NOMO-1 (cell line): ENCODE data around the gene CARD6.
"Not testable (repeated sequence)": the region's sequence is repeated elsewhere in the genome, so short reads cannot be mapped to it uniquely, and the experiment has no call there.

Experiments
- DNase-seq, 2 experiments: peaks; one replicate each; lab custom pipeline; 2025; ENCODE audit not compliant: unreplicated experiment in 2 of 2; lab: John Stamatoyannopoulos, UW

CARD6 gene, protein sequence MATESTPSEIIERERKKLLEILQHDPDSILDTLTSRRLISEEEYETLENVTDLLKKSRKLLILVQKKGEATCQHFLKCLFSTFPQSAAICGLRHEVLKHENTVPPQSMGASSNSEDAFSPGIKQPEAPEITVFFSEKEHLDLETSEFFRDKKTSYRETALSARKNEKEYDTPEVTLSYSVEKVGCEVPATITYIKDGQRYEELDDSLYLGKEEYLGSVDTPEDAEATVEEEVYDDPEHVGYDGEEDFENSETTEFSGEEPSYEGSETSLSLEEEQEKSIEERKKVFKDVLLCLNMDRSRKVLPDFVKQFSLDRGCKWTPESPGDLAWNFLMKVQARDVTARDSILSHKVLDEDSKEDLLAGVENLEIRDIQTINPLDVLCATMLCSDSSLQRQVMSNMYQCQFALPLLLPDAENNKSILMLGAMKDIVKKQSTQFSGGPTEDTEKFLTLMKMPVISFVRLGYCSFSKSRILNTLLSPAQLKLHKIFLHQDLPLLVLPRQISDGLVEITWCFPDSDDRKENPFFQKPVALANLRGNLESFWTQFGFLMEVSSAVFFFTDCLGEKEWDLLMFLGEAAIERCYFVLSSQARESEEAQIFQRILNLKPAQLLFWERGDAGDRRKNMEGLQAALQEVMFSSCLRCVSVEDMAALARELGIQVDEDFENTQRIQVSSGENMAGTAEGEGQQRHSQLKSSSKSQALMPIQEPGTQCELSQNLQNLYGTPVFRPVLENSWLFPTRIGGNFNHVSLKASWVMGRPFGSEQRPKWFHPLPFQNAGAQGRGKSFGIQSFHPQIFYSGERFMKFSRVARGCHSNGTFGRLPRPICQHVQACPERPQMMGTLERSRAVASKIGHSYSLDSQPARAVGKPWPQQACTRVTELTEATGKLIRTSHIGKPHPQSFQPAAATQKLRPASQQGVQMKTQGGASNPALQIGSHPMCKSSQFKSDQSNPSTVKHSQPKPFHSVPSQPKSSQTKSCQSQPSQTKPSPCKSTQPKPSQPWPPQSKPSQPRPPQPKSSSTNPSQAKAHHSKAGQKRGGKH

DNA sequence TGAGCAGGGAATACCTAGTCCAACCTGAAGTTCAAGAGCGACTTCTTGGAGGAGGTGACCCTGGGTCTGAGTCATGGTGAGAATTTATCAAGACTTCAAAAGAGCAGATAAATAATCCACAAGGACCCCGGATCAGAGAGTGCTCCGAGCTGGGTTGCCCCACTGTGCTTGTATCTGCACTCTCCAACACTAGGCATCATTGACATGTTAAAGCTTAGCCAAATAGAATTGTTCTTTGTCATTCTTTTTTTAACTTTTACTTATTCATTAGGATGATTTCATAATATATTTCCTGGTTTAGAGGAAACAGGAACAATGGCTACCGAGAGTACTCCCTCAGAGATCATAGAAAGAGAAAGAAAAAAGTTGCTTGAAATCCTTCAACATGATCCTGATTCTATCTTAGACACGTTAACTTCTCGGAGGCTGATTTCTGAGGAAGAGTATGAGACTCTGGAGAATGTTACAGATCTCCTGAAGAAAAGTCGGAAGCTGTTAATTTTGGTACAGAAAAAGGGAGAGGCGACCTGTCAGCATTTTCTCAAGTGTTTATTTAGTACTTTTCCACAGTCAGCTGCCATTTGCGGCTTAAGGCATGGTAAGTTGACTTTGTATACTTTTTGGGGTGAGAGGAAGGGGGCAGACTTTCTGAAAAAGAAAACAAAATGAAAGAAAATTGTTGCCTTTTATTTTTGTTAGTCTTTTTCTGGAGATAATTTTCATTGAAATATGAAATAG, at the start of gene CARD6:
Gene CARD6, plus strand, starts transcription at position 300 of the 738 bp plus-strand sequence. Its CDS starts 16 bp downstream, at position 316.
- peak; percentile 73 to 93 for DNase-seq

DNA sequence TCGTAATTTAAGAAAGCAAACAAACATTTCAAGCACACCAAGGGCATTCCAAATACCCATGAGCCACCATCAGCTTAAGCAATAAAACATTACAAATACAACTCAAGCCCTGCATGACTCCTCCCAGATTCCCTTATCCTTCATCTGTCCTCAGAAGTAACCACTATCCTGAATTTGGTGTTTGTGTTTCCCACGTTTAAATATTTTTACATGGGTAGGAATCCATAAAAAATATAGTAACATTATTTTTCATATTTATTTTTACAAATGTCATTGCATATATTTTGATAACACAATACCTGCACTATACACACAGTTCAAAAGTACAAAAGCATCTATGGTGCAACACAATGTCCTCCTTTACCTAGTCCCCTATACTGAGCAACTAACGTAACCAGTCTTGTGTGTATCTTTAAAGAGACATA, 49.4 kb upstream of the CARD6 start:
- DNase-seq: no peak

DNA sequence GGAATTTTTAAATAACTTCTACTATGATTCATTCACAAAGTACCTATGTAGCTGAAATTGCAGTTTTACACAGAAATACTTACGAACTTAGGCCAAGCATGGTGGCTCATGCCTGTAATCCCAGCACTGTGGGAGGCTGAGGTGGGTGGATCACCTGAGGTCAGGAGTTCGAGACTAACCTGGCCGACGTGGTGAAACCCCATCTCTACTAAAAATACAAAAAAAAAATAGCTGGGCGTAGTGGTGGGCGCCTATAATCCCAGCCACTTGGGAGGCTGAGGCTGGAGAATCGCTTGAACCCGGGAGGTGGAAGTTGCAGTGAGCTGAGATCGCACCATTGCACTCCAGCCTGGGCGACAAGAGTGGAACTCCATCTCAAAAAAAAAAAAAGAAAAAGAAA, 48.5 kb upstream of the CARD6 start:
- DNase-seq: not testable (repeated sequence)

DNA sequence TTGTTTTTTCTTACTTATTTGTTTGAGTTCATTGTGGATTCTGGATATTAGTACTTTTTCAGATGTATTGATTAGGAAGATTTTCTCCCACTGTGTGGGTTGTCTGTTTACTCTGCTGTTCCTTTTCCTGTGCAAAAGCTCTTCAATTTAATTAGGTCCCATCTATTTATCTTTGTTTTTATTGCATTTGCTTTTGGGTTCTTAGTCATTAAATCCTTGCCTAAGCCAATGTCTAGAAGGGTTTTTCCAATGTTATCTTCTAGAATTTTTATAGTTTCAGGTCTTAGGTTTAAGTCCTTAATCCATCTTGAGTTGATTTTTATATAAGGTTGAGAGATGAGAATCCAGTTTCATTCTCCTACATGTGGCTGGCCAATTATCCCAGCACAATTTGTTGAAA, 46.8 kb upstream of the CARD6 start:
- DNase-seq: not testable (repeated sequence)

DNA sequence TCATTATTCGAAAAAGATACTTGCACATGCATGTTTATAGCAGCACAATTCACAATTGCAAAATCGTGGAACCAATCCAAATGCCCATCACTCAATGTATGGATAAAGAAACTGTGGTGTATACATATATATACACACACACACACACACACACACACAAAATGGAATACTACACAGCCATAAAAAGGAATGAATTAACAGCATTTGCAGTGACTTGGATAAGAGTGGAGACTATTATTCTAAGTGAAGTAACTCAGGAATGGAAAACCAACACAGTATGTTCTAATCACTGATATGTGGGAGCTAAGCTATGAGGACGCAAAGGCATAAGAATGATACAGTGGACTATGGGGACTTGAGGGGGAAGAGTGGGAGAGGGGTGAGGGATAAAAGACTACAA, 46.3 kb upstream of the CARD6 start:
- not testable (repeated sequence) for DNase-seq

DNA sequence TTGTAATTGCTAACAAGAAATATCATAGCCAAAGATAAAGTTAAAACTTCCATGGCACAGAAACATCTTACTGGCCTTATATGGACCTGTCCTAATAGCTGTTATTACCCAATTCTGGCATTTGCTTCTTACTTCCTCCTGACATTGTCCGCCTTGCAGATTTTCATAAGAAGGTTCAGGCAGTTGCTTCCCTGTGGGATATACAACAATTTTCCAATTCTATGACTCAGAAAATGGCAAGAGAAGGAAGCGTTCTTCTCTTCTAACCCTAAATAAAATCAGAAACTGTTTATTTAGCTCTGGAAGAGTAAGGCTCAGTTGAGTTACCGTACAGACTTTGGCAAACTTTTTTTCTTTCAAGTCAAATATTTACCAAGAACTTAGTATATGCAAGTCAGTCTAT, 44.7 kb upstream of the CARD6 start:
- DNase-seq: peak; percentile 47 to 77

DNA sequence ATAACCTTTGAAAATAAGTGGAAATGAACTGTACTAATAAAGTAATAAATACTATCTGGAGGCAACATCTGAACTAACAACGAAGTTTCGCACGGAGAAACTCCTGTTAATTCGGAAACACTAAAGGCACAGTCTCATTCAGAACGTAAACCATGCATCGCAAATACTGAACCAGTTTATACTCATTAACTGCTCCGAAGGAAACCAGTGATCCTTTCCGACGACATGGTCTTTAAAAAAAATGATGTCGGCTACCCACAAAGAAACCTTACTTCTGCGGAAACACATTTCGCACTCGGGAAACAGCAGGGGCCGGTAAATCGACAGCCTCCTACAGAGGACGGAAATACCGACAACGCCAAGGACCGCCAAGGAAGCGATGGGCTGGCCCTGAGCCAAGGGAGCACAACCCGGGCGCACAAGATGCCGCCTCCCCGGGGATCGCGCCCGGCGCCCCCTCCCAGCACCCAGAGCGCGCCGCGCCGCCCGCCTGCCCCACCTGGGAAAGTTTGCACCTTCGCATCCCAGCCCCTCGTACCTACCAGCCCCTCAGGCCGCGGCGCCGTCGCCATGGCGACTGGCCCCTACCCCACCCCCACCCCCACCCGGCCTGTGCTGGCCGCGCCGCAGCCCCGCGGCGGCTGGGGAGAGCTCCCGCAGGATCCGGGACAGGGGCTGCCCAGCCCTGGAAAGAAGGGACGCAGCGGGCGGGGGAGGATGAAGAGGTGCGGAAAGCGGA, 43.7 kb upstream of the CARD6 start:
- peak; percentile 66 to 73 for DNase-seq

DNA sequence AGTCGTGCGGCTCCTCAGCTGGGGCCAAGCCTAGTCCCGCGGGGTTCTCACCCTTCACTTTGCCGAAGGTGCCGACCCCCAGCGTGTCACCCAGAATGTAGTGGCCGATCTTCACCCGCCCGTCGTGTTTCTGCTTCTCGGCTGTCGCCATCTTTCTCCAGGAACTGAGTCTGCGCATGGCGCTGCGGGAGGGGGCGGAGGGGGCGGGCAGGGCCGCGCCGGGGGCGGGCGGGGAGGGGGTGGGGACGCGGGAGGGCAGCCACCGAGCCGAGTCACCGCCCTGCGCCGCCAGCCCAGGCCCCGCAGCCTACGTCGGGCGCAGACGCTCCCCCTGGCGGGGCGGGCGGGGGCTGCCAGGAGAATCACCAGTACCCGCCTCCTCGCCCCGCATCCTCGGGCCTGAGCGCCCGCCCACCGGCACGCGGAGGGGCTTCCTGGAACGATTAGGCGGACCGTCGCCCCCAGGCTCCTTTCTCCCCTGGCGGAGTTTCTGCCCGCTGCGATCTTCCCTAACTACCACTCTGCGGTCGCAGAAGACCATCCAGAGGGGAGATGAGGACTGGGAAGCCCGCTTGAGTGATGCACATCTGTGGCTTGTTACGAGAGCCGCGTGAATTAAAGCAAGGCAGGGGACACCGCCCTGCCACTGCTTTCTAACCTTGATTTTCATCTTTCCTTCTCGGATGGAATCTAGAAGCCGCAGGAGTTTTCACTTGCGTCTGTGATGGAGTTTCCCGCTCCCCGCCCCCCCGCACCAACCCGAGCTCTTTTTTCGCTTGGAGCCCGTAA, 43.0 kb upstream of the CARD6 start, which contains the start of gene PRKAA1:
Gene PRKAA1, minus strand, starts transcription at position 363 of the 789 bp plus-strand sequence. Its CDS starts 185 bp downstream, at position 178.
- DNase-seq: peak; percentile 98 to 99

DNA sequence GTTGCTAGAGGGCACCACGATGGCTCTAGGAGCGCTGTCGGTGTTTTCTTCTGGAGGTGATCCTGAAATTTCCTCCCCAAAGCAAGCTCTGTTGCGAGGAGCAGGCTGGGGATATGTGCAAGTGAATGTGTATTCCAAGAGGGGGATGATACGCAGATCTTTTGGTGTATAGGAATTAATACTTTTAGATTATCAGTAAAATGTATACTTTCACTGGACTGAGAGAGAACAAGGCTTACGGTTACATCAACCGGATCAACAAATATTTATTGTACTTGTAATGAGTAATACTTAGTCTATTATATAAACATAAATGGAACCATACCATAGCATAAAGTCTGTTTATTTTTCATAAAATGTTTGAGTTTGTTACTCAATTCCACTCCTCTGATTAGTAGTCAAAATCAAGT, 42.4 kb upstream of the CARD6 start:
- DNase-seq: no peak

DNA sequence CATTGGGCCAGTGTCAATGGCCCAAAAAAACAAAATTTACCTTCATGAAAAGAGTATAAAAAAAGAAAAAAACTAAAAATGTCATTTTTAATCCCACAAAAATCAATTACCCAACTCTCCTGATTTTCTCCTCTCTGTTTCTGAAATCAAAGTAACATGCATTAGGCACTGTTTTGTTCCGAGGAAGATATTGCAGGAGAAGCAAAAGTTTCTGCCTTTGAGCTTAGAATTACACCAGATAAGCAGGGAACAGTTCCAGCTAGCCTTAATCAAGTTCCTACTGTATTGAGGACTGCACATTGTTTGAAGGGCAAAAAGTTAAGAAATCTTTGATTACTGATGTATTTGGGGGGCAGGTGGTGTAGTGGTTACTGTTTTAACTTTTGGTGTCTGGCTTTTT, 41.9 kb upstream of the CARD6 start:
- DNase-seq: no peak

DNA sequence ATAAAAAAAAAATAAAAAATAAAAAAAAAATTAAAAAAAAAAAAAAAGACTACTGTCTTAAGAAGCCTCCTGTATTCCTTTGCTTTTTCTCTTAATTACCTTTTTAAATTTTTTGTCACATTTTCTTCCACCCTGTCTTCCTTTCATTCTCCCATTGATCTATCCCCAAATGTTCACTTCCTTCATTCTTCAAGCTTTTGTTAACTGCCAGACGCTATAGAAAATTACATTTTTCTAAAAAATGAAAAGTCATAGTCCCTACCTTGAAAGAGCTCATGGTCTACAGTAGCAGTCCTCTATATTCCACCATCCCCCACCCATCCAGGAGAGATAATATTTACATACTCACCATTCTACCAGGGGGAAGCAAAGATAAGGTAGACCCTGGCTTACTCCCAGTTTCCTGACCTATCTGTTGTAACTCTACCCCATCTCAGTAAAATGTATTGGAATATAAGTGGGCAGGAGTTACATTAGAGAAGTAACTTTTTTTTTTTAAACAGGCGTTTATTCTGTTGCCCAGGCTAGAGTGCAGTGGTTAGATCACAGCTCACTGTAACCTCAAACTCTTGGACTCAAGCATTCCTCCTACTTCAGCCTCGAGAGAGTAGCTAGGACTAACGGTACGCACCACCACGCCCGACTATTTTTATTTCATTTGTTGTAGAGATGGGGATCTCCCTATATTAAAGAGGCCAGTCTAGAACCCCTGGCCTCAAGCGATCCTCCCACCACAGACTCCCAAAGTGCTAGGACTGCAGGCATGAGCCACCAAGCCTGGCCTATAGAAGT, 39.2 kb upstream of the CARD6 start:
- DNase-seq: no peak

DNA sequence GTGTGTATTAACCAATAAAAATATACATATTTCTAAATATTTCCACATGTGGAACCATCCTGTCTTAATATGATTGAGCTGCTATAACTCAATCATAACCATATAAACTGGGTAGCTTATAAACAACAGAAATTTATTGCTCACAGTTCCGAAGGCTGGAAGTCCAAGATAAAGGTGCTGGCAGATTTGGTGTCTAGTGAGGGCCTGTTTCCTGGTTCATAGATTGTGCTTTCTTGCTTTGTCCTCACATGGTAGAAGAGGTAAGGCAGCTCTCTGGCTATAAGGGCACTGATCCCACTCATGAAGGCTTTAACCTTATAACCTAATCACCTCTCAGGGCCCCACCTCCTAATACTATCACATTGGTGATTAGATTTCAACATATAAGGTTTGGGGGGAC, 29.0 kb upstream of the CARD6 start:
- no peak for DNase-seq

DNA sequence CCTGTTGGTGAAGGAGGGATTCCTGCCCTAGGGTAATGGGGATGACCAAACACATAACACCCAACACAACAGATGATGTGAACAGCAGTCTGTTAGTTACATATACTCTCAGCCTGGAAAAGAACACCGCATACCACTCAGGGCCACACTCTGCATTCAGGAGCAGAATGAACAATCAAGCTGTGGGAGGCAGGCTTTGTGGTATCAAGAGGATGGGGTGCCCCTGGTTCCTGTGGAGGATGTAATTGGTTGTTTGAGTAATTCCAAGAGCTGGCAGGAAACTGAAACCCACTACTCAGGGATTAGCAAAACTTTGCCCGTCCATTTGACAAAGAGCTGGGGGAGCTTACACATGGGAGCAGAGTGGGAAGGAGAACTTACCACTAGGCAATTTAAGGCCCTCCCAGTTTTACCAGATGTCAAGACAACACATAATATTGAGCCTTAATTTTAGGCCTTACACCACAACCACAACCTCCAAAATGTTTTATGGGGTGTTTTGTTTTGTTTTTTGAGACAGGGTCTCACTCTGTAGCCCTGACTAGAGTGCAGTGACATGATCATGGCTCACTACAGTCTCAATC, 27.4 kb upstream of the CARD6 start:
- no peak for DNase-seq

DNA sequence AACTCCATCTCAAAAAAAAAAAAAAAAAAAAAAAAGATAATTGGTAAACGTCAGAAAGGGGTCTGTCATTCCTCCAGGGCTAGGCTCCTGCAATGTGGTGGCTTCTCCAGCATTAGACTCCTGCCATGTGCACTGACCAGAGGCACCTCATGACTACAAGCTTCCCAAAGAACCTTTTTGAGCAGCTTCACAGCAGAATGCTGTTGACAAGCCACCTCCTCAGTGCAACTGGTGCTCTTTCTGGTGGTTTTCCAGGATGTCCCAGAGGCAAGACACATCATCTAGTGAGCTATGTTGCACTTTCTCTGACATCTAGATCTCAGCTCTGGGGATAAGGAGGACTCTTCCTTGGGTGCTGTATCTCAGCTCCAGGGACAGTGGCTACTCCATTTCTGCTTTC, 17.7 kb upstream of the CARD6 start:
- no peak for DNase-seq

DNA sequence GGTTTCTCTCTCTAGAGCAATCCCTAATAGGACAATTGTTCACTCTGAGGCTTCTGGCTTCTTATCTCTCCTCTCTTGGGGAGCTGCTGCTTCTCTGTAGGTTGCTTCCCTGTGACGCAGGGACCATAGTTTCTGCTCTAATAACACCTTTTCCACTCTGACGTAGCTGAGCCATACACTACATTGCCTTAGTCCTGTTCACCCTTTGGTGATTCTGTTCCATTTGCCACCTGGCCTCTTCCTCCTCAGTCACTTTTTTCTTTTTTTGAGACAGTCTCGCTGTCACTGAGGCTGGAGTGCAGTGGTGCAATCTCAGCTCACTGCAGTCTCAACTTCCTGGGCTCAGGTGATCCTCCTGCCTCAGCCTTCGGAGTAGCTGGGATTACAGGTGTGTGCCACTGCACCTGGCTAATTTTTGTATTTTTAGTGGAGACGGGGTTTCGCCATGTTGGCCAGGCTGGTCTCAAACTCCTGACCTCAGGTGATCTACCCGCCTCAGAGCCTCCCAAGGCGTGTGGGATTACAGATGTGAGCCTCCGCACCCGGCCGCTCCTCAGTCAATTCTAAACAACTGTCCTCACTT, 15.6 kb upstream of the CARD6 start:
- not testable (repeated sequence) for DNase-seq

DNA sequence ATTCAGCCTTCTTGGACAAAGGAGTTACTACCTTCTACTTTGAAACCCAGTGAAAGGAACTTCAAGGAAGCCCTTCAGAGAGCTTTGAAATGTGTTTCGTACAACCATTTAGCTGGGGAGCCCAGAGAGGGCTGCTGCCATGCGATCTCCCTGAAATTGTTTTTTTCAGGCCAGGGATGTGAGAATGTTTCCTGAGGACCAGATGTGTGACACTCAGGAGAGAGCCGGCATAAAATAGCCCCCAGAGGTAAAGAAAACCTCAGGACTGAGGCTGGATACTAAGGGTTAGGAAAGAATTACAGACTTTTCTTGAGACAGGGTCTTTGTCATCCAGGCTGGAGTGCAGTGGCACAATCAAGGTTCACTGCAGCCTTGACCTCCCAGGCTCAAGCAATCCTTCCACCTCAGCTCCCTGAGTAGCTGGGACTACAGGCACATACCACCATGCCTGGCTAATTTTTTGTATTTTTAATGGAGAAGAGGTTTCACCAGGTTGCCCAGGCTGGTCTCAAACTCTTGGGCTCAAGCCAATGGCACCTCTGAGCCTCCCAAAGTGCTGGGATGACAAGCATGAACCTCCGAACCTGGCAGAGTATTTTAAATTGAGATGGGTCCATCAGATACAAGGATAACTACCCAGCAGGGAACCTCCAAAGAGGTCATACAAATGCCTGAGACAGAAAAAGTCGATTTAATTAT, 14.5 kb upstream of the CARD6 start:
- DNase-seq: no peak
